K562 (cell line): Measurements from ENCODE around the gene CPT1B. TPM values are rescaled to one million over a fixed set of nuclear protein-coding genes. Genes with fewer than 3 reads are reported as not detected.

Experiments
- ATAC-seq: fragments of 200-7000 bp; cut with Tn5 transposase; 3 replicates; pipeline ENCODE4 v1.9.1; 2020; ENCODE audit warnings: moderate library complexity
- BruUV-seq: library from RNA; stranded (reverse); fragments of 400-500 nt; replicated peaks from 2 replicates; lab custom pipeline; 2021; lab: Mats Ljungman, UMichigan
- CTCF ChIA-PET: fragments of 300-600 bp; formaldehyde crosslinking; extraction: SDS; loops from one replicate; lab custom pipeline; 2021; ENCODE audit warnings: low intra/inter-chr PET ratio; lab: Yijun Ruan, JAX
- POLR2A ChIA-PET: fragments of 300-600, 350-650 bp; sonication (Branson Sonifier 250); formaldehyde crosslinking; extraction: SDS; loops from one replicate; lab custom pipeline; 2021; ENCODE audit warnings: antibody characterized with exemption, inconsistent platforms; lab: Yijun Ruan, JAX
- DNase-seq, 4 experiments: peaks; one replicate each; pipeline versions ENCODE4 v3.0.0 to v3.0.0-alpha.2; 2011 to 2018; ENCODE audit warnings: low spot score in 3 of 4, mixed read lengths in 3 of 4; ENCODE audit errors: extremely low read depth in 1 of 4
- FAIRE-seq: peaks from 2 replicates; lab custom pipeline; 2011; peaks lifted over from hg19 to GRCh38; lab: Jason Lieb, UNC
- H2AFZ ChIP-seq: 2 replicates; pipeline ENCODE4 v1.6.0; 2011; ENCODE audit warnings: low read depth, low read length, control low read depth, inconsistent platforms
- H3K27ac ChIP-seq: fragments of 200-600 bp; 3 replicates; pipeline ENCODE4 v1.8.0; 2011; ENCODE audit warnings: low read depth, mild to moderate bottlenecking, control low read depth, inconsistent platforms, low read length, moderate library complexity, mixed read lengths; ENCODE audit errors: extremely low read depth
- H3K27me3 ChIP-seq, 2 experiments: fragments of 300-600 bp in 1 of 2; 2 replicates in 1 of 2; 3 replicates in 1 of 2; pipeline versions ENCODE4 v1.6.0 to v1.8.0; 2011; ENCODE audit warnings: inconsistent platforms in 2 of 2, low read length in 2 of 2, mild to moderate bottlenecking in 1 of 2, mixed read lengths in 1 of 2, moderate library complexity in 1 of 2; ENCODE audit not compliant: control insufficient read depth in 2 of 2, insufficient read depth in 2 of 2
- H3K36me3 ChIP-seq: fragments of 300-600 bp; 3 replicates; pipeline ENCODE4 v1.8.0; 2011; ENCODE audit warnings: mild to moderate bottlenecking, low read length, inconsistent platforms; ENCODE audit not compliant: control insufficient read depth, insufficient read depth
- H3K4me1 ChIP-seq, 2 experiments: fragments of 200-600 bp in 1 of 2; replicated peaks in 1 of 2; 2 replicates in 1 of 2; 3 replicates in 1 of 2; pipeline versions ENCODE4 v1.5.1 to v1.8.0; 2011; ENCODE audit warnings: inconsistent platforms in 2 of 2, low read length in 2 of 2, mild to moderate bottlenecking in 1 of 2, mixed read lengths in 1 of 2, moderate library complexity in 1 of 2; ENCODE audit not compliant: control insufficient read depth in 2 of 2, insufficient read depth in 2 of 2
- H3K4me2 ChIP-seq: 2 replicates; pipeline ENCODE4 v1.6.1; 2011; ENCODE audit warnings: low read length, control low read depth, inconsistent platforms, mixed read lengths; ENCODE audit not compliant: insufficient read depth
- H3K4me3 ChIP-seq: fragments of 200-600 bp; sonication (generic), shearing (Covaris generic); 2 replicates; pipeline ENCODE4 v1.5.1; 2016; ENCODE audit warnings: control low read depth, inconsistent platforms
- H3K79me2 ChIP-seq: fragments of 200-600 bp; 3 replicates; pipeline ENCODE4 v1.8.0; 2011; ENCODE audit warnings: low read length, inconsistent platforms; ENCODE audit not compliant: control insufficient read depth, insufficient read depth
- H3K9ac ChIP-seq, 2 experiments: 2 replicates each; pipeline versions ENCODE4 v1.6.0 to v1.6.1; 2011; ENCODE audit warnings: low read depth in 2 of 2, low read length in 2 of 2, control low read depth in 1 of 2, inconsistent platforms in 1 of 2, mild to moderate bottlenecking in 1 of 2, mixed read lengths in 1 of 2; ENCODE audit not compliant: insufficient read depth in 1 of 2
- H3K9me1 ChIP-seq: one replicate; pipeline ENCODE4 v1.6.0; 2011; ENCODE audit warnings: inconsistent platforms, mild to moderate bottlenecking, low read length, moderate library complexity; ENCODE audit not compliant: control insufficient read depth, insufficient read depth
- H3K9me3 ChIP-seq: replicated peaks from 2 replicates; pipeline ENCODE4 v1.5.1; 2011; ENCODE audit warnings: low read depth, low read length, inconsistent platforms; ENCODE audit not compliant: control insufficient read depth, insufficient read depth
- H4K20me1 ChIP-seq: replicated peaks from 2 replicates; pipeline ENCODE4 v1.6.1; 2011; ENCODE audit warnings: low read length, inconsistent platforms, mixed read lengths; ENCODE audit not compliant: control insufficient read depth, insufficient read depth
- KHSRP ChIP-seq: fragments of 450-650 bp; IDR thresholded peaks from 2 replicates; pipeline ENCODE4 v1.6.1; 2017
- POLR2G ChIP-seq: fragments of 200-400 bp; formaldehyde crosslinking; IDR thresholded peaks from 2 replicates; pipeline ENCODE4 v1.6.1; 2017; ENCODE audit warnings: low read depth, mild to moderate bottlenecking, antibody characterized with exemption, low read length, moderate library complexity
- SIN3B ChIP-seq: fragments of 450-650 bp; IDR thresholded peaks from 2 replicates; pipeline ENCODE4 v1.6.1; 2017; ENCODE audit warnings: low read depth, mild to moderate bottlenecking, moderate library complexity
- WGBS: fragments of 100-300 bp; shearing (Covaris generic); methylation state at CpG from one replicate; pipeline ENCODE4 v1.1.6; 2016; ENCODE audit warnings: low coverage, mixed read lengths; ENCODE audit not compliant: insufficient coverage; ENCODE audit errors: missing lambda C conversion rate; 5-methylcytosine and 5-hydroxymethylcytosine counted together
- in situ Hi-C: fragments of 300-500 bp; cut with MboI; formaldehyde crosslinking; loops from 4 replicates; pipeline ENCODE4 v1.15.0; 2018; ENCODE audit warnings: inconsistent platforms, mixed read lengths
- intact Hi-C: fragments of 100-400 bp; cut with micrococcal nuclease; formaldehyde crosslinking; loops from 2 replicates; pipeline ENCODE4 v1.14.2; 2022
- polyA plus RNA-seq, 8 experiments: library from polyadenylated mRNA; depleted of rRNA in 4 of 8; stranded (reverse) in 5 of 8; unstranded in 3 of 8; fragments of >200 nt; fragmentation: Nextera tagmentation in 2 of 8; fragmentation: Illumina TruSeq in 1 of 8; extraction: Ambion mirVana in 2 of 8; extraction: Trizol in 1 of 8; gene quantifications; 2 replicates each; pipeline versions ENCODE4 v1.2.1 to v1.2.3, GENCODE V29; 2011 to 2014; ENCODE audit warnings: inconsistent platforms in 1 of 8, missing spikeins in 1 of 8
- total RNA-seq, 7 experiments: library from RNA; depleted of rRNA in 6 of 7; stranded (reverse); fragments of >200 nt in 6 of 7; fragmentation: Illumina TruSeq in 2 of 7; extraction: Trizol in 2 of 7; gene quantifications; 2 replicates each; pipeline versions ENCODE4 v1.2.1 to v1.2.3, GENCODE V29; 2011 to 2021; ENCODE audit warnings: low replicate concordance in 1 of 7
- TF ChIP-seq, protein P1 (sequence below): sonication (generic); formaldehyde crosslinking; IDR thresholded peaks from 2 replicates; pipeline ENCODE4 v1.8.1; 2023; ENCODE audit warnings: mild to moderate bottlenecking, missing genetic modification reagents

Gene CPT1B
- total and polyA plus RNA-seq, 9 of the 15 experiments (the other 6 are each of a cell fraction or from before 2014, with no cell fraction given), result 0.35 to 6.1 (median 2.6) TPM

DNA sequence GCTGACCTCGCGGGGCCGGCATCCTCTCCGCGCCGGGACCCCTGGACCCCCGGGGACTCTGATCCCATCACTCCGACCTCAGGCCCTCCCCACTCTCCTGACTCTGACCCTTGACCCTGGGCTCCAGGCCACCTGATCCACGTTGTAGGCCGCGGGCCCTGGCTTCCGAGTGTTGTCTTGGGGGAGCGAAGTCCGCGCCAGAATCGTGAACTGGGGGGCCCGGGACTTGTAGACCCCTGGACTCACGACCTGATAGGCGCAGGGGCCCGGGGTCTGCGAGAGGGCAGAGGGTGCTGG, 47.7 kb downstream of the CPT1B start:
- WGBS, result 98% methylated on average over 7 of the region's 21 CpGs
- Histone ChIP-seq H3K27ac (no peak overlapping the region), H3K27me3 (no peaks in the 10 kb centered on the region), H3K4me2 (no peak overlapping the region), H3K4me1 (peaks cover 18 to 56% of the 10 kb centered on the region in 2 experiments; a peak in 4 of 5 replicates), H3K9me1 (no peaks in the 10 kb centered on the region), H3K9ac (no peak overlapping the region), H2AFZ (no peak overlapping the region), H3K9me3 (0 out of 2 replicates have a peak, but pooled peaks cover 2% of the 10 kb centered on the region), H3K79me2 (peaks cover 14% of the 10 kb centered on the region; the same call in 2 of the 3 replicates), H3K36me3 (no peaks in the 10 kb centered on the region), H4K20me1 (no peaks in the 10 kb centered on the region), H3K4me3 (no peak overlapping the region)
- no peak for FAIRE-seq
- no peak for DNase-seq
- ChIA-PET CTCF (no interaction called here), POLR2A (no interaction called here)
- no peak for ATAC-seq
- no TSS peak for BruUV-seq
- in situ Hi-C loops (no loop called here), intact Hi-C loops (no loop called here)
- TF ChIP-seq POLR2G (peak; percentile 55; the same call in 1 of the 2 replicates), KHSRP (no peak)

DNA sequence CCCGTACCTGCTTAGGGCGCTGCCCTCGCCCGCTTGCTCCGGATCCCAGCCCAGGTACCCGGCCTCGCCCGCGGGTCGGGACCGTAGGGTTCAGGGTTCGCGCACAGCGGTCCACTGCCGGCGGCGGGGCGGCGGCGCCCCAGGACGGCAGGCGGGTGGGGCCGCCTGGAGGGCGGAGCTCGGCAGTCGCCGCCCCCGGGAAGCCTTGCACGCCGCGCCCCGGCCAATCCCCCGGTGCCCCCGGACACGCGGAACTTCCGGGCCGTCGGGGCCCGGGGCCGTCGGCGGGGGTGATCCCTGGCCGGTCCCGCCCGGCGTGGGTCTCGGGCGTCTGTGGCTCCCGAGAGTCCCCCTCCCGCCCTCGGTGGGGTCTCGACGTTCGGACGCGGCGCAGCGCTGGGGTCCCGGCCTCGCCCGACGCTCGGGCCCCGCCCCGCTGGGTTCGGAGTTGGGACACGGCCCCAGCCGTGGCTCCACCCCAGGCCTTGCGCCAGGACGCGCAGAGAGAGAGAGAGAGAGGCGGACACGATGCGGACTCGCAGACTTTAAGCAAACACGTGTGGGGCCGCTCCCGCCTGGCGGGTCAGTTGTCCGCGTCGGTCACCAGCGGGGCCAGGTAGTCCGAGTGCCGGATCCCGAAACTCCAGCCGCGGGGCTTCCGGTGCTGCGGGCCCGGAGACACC, 48.2 kb downstream of the CPT1B start, which contains the start of gene TYMP:
Gene TYMP, minus strand, starts transcription at position 116 of the 683 bp plus-strand sequence. CDS start 303 bp downstream, outside the sequence.
- no TSS peak for BruUV-seq
- 100% methylated on average over 6 of the region's 92 CpGs for WGBS
- Histone ChIP-seq H2AFZ (no peak within 1 kb of the TSS), H3K79me2 (peaks cover 17% of the 10 kb centered on the region; the same call in 2 of the 3 replicates), H3K9me1 (no peaks in the 10 kb centered on the region), H3K4me2 (no peak within 1 kb of the TSS), H3K4me1 (peaks cover 18 to 61% of the 10 kb centered on the region in 2 experiments; a peak in 4 of 5 replicates), H3K4me3 (no peak within 1 kb of the TSS), H3K27me3 (no peaks in the 10 kb centered on the region)
- FAIRE-seq (no peak), ATAC-seq (no peak)
- CTCF ChIA-PET, result no interaction called here
- POLR2A ChIA-PET, result no interaction called here
- TF ChIP-seq, protein P1, sequence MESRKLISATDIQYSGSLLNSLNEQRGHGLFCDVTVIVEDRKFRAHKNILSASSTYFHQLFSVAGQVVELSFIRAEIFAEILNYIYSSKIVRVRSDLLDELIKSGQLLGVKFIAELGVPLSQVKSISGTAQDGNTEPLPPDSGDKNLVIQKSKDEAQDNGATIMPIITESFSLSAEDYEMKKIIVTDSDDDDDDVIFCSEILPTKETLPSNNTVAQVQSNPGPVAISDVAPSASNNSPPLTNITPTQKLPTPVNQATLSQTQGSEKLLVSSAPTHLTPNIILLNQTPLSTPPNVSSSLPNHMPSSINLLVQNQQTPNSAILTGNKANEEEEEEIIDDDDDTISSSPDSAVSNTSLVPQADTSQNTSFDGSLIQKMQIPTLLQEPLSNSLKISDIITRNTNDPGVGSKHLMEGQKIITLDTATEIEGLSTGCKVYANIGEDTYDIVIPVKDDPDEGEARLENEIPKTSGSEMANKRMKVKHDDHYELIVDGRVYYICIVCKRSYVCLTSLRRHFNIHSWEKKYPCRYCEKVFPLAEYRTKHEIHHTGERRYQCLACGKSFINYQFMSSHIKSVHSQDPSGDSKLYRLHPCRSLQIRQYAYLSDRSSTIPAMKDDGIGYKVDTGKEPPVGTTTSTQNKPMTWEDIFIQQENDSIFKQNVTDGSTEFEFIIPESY (CRISPR knock-in tag), result peak; percentile 47; the same call in 1 of the 2 replicates
- TF ChIP-seq SIN3B (no peak), POLR2G (peak; percentile 27; the same call in 1 of the 2 replicates)
- TF ChIP-seq, all 486 proteins: peak for 2
- Histone ChIP-seq H3K36me3 (no peaks in the 10 kb centered on the region), H3K9ac (no peak within 1 kb of the TSS), H4K20me1 (no peaks in the 10 kb centered on the region), H3K27ac (no peak within 1 kb of the TSS), H3K9me3 (0 out of 2 replicates have a peak, but pooled peaks cover 2% of the 10 kb centered on the region)
- no peak for DNase-seq
- intact Hi-C loops, result loop anchor here (5.0 kb wide), 1 partner anchor 32 kb away; the partner anchor contains the start of gene SYCE3
- in situ Hi-C loops, result no loop called here
